SK-N-SH (cell line): Measurements from ENCODE around the gene DOCK10. TPM values are rescaled to one million over a fixed set of nuclear protein-coding genes. Genes with fewer than 3 reads are reported as not detected.

ENCODE experiments used
- CTCF ChIA-PET: fragments of 300-600, 350-600 bp; formaldehyde crosslinking; extraction: SDS; loops from one replicate; lab custom pipeline; 2021; lab: Yijun Ruan, JAX
- POLR2A ChIA-PET: fragments of 350-600 bp; sonication (Branson Sonifier 250); formaldehyde crosslinking; extraction: SDS; loops from one replicate; lab custom pipeline; 2020; ENCODE audit warnings: antibody characterized with exemption, inconsistent platforms; lab: Yijun Ruan, JAX
- DNase-seq: peaks from one replicate; pipeline ENCODE4 v3.0.0; 2012
- H2AFZ ChIP-seq: fragments of 200-600 bp; sonication (generic); 2 replicates; pipeline ENCODE4 v1.8.1; 2016; ENCODE audit warnings: antibody characterized with exemption, mild to moderate bottlenecking, low read depth
- H3F3A ChIP-seq: fragments of 200-600 bp; sonication (generic); replicated peaks from 2 replicates; pipeline ENCODE3; 2016; ENCODE audit warnings: antibody characterized with exemption, mild to moderate bottlenecking; ENCODE audit not compliant: insufficient read depth
- H3K27ac ChIP-seq, 2 experiments: fragments of 200-500 bp in 1 of 2; fragments of 200-600 bp in 1 of 2; sonication (Bioruptor generic) in 1 of 2; sonication (generic), shearing (Covaris generic) in 1 of 2; 2 replicates each; pipeline versions ENCODE4 v1.5.1 to v1.6.1; 2014 to 2016; ENCODE audit warnings: low read depth in 2 of 2, inconsistent platforms in 1 of 2, low read length in 1 of 2, mild to moderate bottlenecking in 1 of 2, mixed read lengths in 1 of 2
- H3K27me3 ChIP-seq: fragments of 200-600 bp; sonication (generic), shearing (Covaris generic); 2 replicates; pipeline ENCODE4 v1.6.1; 2016; ENCODE audit warnings: mixed run types; ENCODE audit not compliant: insufficient read depth
- H3K36me3 ChIP-seq, 2 experiments: fragments of 200-500 bp in 1 of 2; fragments of 200-600 bp in 1 of 2; sonication (Bioruptor generic) in 1 of 2; sonication (generic) in 1 of 2; replicated peaks in 1 of 2; 2 replicates each; pipeline versions ENCODE3 to v1.5.1; 2014 to 2016; ENCODE audit warnings: low read length in 1 of 2, mild to moderate bottlenecking in 1 of 2; ENCODE audit not compliant: insufficient read depth in 2 of 2, control insufficient read depth in 1 of 2
- H3K4me1 ChIP-seq, 2 experiments: fragments of 200-500 bp in 1 of 2; fragments of 200-600 bp in 1 of 2; sonication (Bioruptor generic) in 1 of 2; sonication (generic), shearing (Covaris generic) in 1 of 2; 2 replicates each; pipeline versions ENCODE4 v1.5.1 to v1.6.1; 2014 to 2016; ENCODE audit warnings: low read depth in 1 of 2, low read length in 1 of 2, mixed run types in 1 of 2; ENCODE audit not compliant: insufficient read depth in 2 of 2, control insufficient read depth in 1 of 2
- H3K4me2 ChIP-seq: fragments of 200-600 bp; sonication (generic), shearing (Covaris generic); 2 replicates; pipeline ENCODE4 v1.6.1; 2017; ENCODE audit warnings: mixed run types
- H3K4me3 ChIP-seq, 2 experiments: fragments of 200-500 bp in 1 of 2; fragments of 200-600 bp in 1 of 2; sonication (Bioruptor generic) in 1 of 2; sonication (generic), shearing (Covaris generic) in 1 of 2; 2 replicates each; pipeline versions ENCODE4 v1.5.1 to v1.8.1; 2014 to 2016; ENCODE audit warnings: low read depth in 2 of 2, inconsistent platforms in 1 of 2, low read length in 1 of 2, mild to moderate bottlenecking in 1 of 2, mixed read lengths in 1 of 2, moderate library complexity in 1 of 2
- H3K79me2 ChIP-seq: fragments of 200-600 bp; sonication (generic); 2 replicates; pipeline ENCODE4 v1.8.1; 2017; ENCODE audit warnings: mild to moderate bottlenecking; ENCODE audit not compliant: insufficient read depth
- H3K9ac ChIP-seq: fragments of 200-600 bp; sonication (generic); 2 replicates; pipeline ENCODE4 v1.6.1; 2017; ENCODE audit warnings: mixed run types
- H3K9me2 ChIP-seq: fragments of 200-600 bp; sonication (generic); 2 replicates; pipeline ENCODE4 v1.6.1; 2017; ENCODE audit warnings: mixed run types
- H3K9me3 ChIP-seq: fragments of 200-600 bp; sonication (generic); 2 replicates; pipeline ENCODE4 v1.6.1; 2017; ENCODE audit warnings: mixed run types, mild to moderate bottlenecking, moderate library complexity
- H4K20me1 ChIP-seq: fragments of 200-600 bp; sonication (generic); 2 replicates; pipeline ENCODE4 v1.6.1; 2017; ENCODE audit warnings: mild to moderate bottlenecking, mixed run types; ENCODE audit not compliant: insufficient read depth
- CHD2 ChIP-seq: fragments of 150-350 bp; IDR thresholded peaks from 2 replicates; pipeline ENCODE4 v1.6.1; 2018; ENCODE audit warnings: low read length; ENCODE audit not compliant: partially characterized antibody
- CTCF ChIP-seq: fragments of 200-600 bp; sonication (generic); IDR thresholded peaks from 2 replicates; pipeline ENCODE4 v1.6.1; 2017; ENCODE audit warnings: antibody characterized with exemption, mild to moderate bottlenecking, moderate library complexity
- FOSL2 ChIP-seq: IDR thresholded peaks from 2 replicates; pipeline ENCODE4 v1.4.0; 2012; ENCODE audit warnings: low read depth, mild to moderate bottlenecking, moderate library complexity, borderline replicate concordance
- FOXM1 ChIP-seq: IDR thresholded peaks from 2 replicates; pipeline ENCODE4 v1.4.0; 2012; ENCODE audit warnings: low read depth, mild to moderate bottlenecking
- GABPA ChIP-seq: IDR thresholded peaks from 2 replicates; pipeline ENCODE4 v1.4.0; 2012; ENCODE audit warnings: low read depth, mild to moderate bottlenecking
- MAX ChIP-seq: IDR thresholded peaks from 2 replicates; pipeline ENCODE4 v1.4.0; 2012; ENCODE audit warnings: low read depth
- MEF2A ChIP-seq: IDR thresholded peaks from 2 replicates; pipeline ENCODE4 v1.4.0; 2012; ENCODE audit warnings: low read depth, borderline replicate concordance
- NFIC ChIP-seq: IDR thresholded peaks from 2 replicates; pipeline ENCODE4 v1.4.0; 2012; ENCODE audit warnings: borderline replicate concordance
- NRF1 ChIP-seq: IDR thresholded peaks from 2 replicates; pipeline ENCODE4 v1.6.1; 2012; ENCODE audit warnings: low read depth, mild to moderate bottlenecking, low read length
- PBX3 ChIP-seq: IDR thresholded peaks from 2 replicates; pipeline ENCODE4; 2012
- POLR2AphosphoS5 ChIP-seq: IDR thresholded peaks from 2 replicates; pipeline ENCODE4 v1.6.1; 2012; ENCODE audit warnings: low read depth, low read length
- RAD21 ChIP-seq: IDR thresholded peaks from 2 replicates; pipeline ENCODE4 v1.6.1; 2012; ENCODE audit warnings: mild to moderate bottlenecking, low read length
- RFX5 ChIP-seq: IDR thresholded peaks from 2 replicates; pipeline ENCODE4 v1.6.1; 2012; ENCODE audit warnings: mild to moderate bottlenecking, improper control_type of control experiment, low read length
- SMC3 ChIP-seq: IDR thresholded peaks from 2 replicates; pipeline ENCODE4 v1.6.1; 2012; ENCODE audit warnings: low read depth, low read length, improper control_type of control experiment
- TAF1 ChIP-seq: IDR thresholded peaks from 2 replicates; pipeline ENCODE4 v1.6.1; 2012; ENCODE audit warnings: low read depth, mild to moderate bottlenecking, low read length, moderate library complexity, borderline replicate concordance
- TCF12 ChIP-seq: IDR thresholded peaks from 2 replicates; pipeline ENCODE4 v1.4.0; 2012
- USF1 ChIP-seq: IDR thresholded peaks from 2 replicates; pipeline ENCODE4 v1.4.0; 2012; ENCODE audit warnings: low read depth, borderline replicate concordance
- USF2 ChIP-seq: fragments of 150-350 bp; IDR thresholded peaks from 2 replicates; pipeline ENCODE4 v1.6.1; 2017; ENCODE audit warnings: antibody characterized with exemption, low read length, low read depth, borderline replicate concordance
- WGBS: methylation state at CpG from one replicate; pipeline ENCODE4 v1.1.6; 2017; ENCODE audit warnings: low lambda C conversion rate; 5-methylcytosine and 5-hydroxymethylcytosine counted together
- polyA plus RNA-seq, 3 experiments: library from polyadenylated mRNA; depleted of rRNA; stranded (reverse); fragments of >200 nt; gene quantifications; 2 replicates each; pipeline ENCODE4 v1.2.3, GENCODE V29; 2012

Gene DOCK10
- polyA plus RNA-seq, 1 of the 3 experiments (the other 2 are of a cell fraction), result 24.1 TPM

- Histone ChIP-seq H3F3A (no peaks in the 10 kb centered on the region), H3K79me2 (no peaks in the 10 kb centered on the region), H3K27ac (no peak overlapping the region), H4K20me1 (no peaks in the 10 kb centered on the region), H2AFZ (no peak overlapping the region), H3K4me2 (no peak overlapping the region), H3K27me3 (no peaks in the 10 kb centered on the region), H3K4me3 (no peak overlapping the region), H3K36me3 (no peaks in the 10 kb centered on the region), H3K9ac (no peak overlapping the region), H3K9me3 (no peaks in the 10 kb centered on the region), H3K4me1 (no peaks in the 10 kb centered on the region), H3K9me2 (no peaks in the 10 kb centered on the region)
- WGBS, result 45% methylated on average over 5 of the region's 5 CpGs
- CTCF ChIA-PET, result interaction anchor here (1.0 kb wide), 1 partner anchor 24 kb away, joined by 3 read pairs; no protein-coding TSS in a partner anchor
- TF ChIP-seq PBX3, result no peak
- no peak for TF ChIP-seq FOXM1
- no peak for TF ChIP-seq RFX5
- TF ChIP-seq POLR2AphosphoS5, result no peak
- no peak for TF ChIP-seq USF2
- TF ChIP-seq NFIC, result no peak
- TF ChIP-seq MAX, result no peak
- TF ChIP-seq RAD21, result no peak
- TF ChIP-seq SMC3, result no peak
- no peak for TF ChIP-seq TAF1
- no peak for TF ChIP-seq NRF1
- no peak for TF ChIP-seq FOSL2
- TF ChIP-seq CHD2, result no peak
- no peak for TF ChIP-seq USF1
- no peak for TF ChIP-seq MEF2A
- TF ChIP-seq CTCF, result no peak
- no peak for TF ChIP-seq TCF12
- no peak for TF ChIP-seq GABPA
- DNase-seq, result no peak
- POLR2A ChIA-PET, result no interaction called here
These were observed 290.1 kb downstream of the DOCK10 start for GRCh38 chr2:224751996-224752698.
